Liver (tissue), 9 donors: ENCODE measurements around the gene SLC7A5. TPM values are rescaled to one million over a fixed set of nuclear protein-coding genes. Genes with fewer than 3 reads are reported as not detected.
"Not testable (repeated sequence)": the region's sequence is repeated elsewhere in the genome, so short reads cannot be mapped to it uniquely, and the experiment has no call there.

ENCODE experiments used
- DNase-seq: peaks from one replicate; pipeline ENCODE4 v3.0.0-alpha.2; 2017; ENCODE audit warnings: low spot score
- H3K27ac ChIP-seq, 2 donors: one replicate each; pipeline ENCODE4 v1.7.0; 2013; ENCODE audit warnings: inconsistent platforms in 2 of 2, low read length in 2 of 2, control low read depth in 1 of 2, low read depth in 1 of 2, mild to moderate bottlenecking in 1 of 2
- H3K27me3 ChIP-seq, 4 donors: one replicate each; pipeline versions ENCODE4 v1.6.1 to v1.7.0; 2013; ENCODE audit warnings: low read length in 3 of 4, inconsistent platforms in 1 of 4, mild to moderate bottlenecking in 1 of 4, moderate library complexity in 1 of 4; ENCODE audit not compliant: control insufficient read depth in 4 of 4, insufficient read depth in 4 of 4
- H3K36me3 ChIP-seq, 4 donors: one replicate each; pipeline versions ENCODE4 v1.6.1 to v1.7.0; 2013; ENCODE audit warnings: low read length in 3 of 4, mild to moderate bottlenecking in 3 of 4, low read depth in 1 of 4, moderate library complexity in 1 of 4; ENCODE audit not compliant: control insufficient read depth in 4 of 4, insufficient read depth in 3 of 4
- H3K4me1 ChIP-seq, 4 donors: one replicate each; pipeline versions ENCODE4 v1.6.1 to v1.7.0; 2013; ENCODE audit warnings: low read length in 3 of 4, mild to moderate bottlenecking in 3 of 4, moderate library complexity in 1 of 4; ENCODE audit not compliant: control insufficient read depth in 4 of 4, insufficient read depth in 4 of 4
- H3K4me3 ChIP-seq, 3 donors: one replicate each; pipeline versions ENCODE4 v1.6.1 to v1.7.0; 2013; ENCODE audit warnings: low read length in 3 of 3, control low read depth in 1 of 3, low read depth in 1 of 3, mild to moderate bottlenecking in 1 of 3
- H3K9ac ChIP-seq, 2 donors: one replicate each; pipeline ENCODE4 v1.7.0; 2013; ENCODE audit warnings: low read length in 2 of 2, mild to moderate bottlenecking in 2 of 2, moderate library complexity in 2 of 2, control low read depth in 1 of 2, low read depth in 1 of 2
- H3K9me3 ChIP-seq, 4 donors: one replicate each; pipeline versions ENCODE4 v1.6.1 to v1.7.0; 2013; ENCODE audit warnings: low read length in 3 of 4; ENCODE audit not compliant: control insufficient read depth in 4 of 4
- EGR1 ChIP-seq, 2 donors: IDR thresholded peaks; 2 replicates each; pipeline ENCODE4 v1.6.1; 2016 to 2018; ENCODE audit warnings: antibody characterized with exemption in 2 of 2, low read depth in 2 of 2
- FOXA1 ChIP-seq: IDR thresholded peaks from 2 replicates; pipeline ENCODE4 v1.6.1; 2016; ENCODE audit warnings: antibody characterized with exemption
- FOXA2 ChIP-seq: IDR thresholded peaks from 2 replicates; pipeline ENCODE4 v1.6.1; 2016; ENCODE audit warnings: antibody characterized with exemption
- GABPA ChIP-seq, 2 donors: IDR thresholded peaks in 1 of 2; conservative IDR thresholded peaks in 1 of 2; 2 replicates each; pipeline ENCODE4 v1.6.1; 2016; ENCODE audit warnings: antibody characterized with exemption in 2 of 2, mild to moderate bottlenecking in 1 of 2, moderate library complexity in 1 of 2
- HNF4A ChIP-seq, 2 donors: conservative IDR thresholded peaks; 2 replicates each; pipeline ENCODE4 v1.6.1; 2016; ENCODE audit warnings: antibody characterized with exemption in 2 of 2, mild to moderate bottlenecking in 2 of 2
- HNF4G ChIP-seq: IDR thresholded peaks from 2 replicates; pipeline ENCODE4 v1.6.1; 2016; ENCODE audit warnings: antibody characterized with exemption
- JUND ChIP-seq, 2 donors: IDR thresholded peaks; 2 replicates each; pipeline ENCODE4 v1.6.1; 2016; ENCODE audit warnings: antibody characterized with exemption in 2 of 2
- NR2F2 ChIP-seq: IDR thresholded peaks from 2 replicates; pipeline ENCODE4 v1.6.1; 2016; ENCODE audit warnings: antibody characterized with exemption
- RAD21 ChIP-seq, 2 donors: IDR thresholded peaks; 2 replicates each; pipeline ENCODE4 v1.6.1; 2016; ENCODE audit warnings: antibody characterized with exemption in 2 of 2, mild to moderate bottlenecking in 2 of 2
- RXRA ChIP-seq, 2 donors: IDR thresholded peaks; 2 replicates each; pipeline ENCODE4 v1.6.1; 2017 to 2018; ENCODE audit warnings: antibody characterized with exemption in 2 of 2, mild to moderate bottlenecking in 1 of 2
- SP1 ChIP-seq: IDR thresholded peaks from 2 replicates; pipeline ENCODE4 v1.6.1; 2018; ENCODE audit warnings: antibody characterized with exemption, mild to moderate bottlenecking
- TAF1 ChIP-seq: conservative IDR thresholded peaks from 2 replicates; pipeline ENCODE4 v1.6.1; 2016; ENCODE audit warnings: antibody characterized with exemption, mild to moderate bottlenecking
- YY1 ChIP-seq: IDR thresholded peaks from 2 replicates; pipeline ENCODE4 v1.6.1; 2016; ENCODE audit warnings: antibody characterized with exemption, mild to moderate bottlenecking
- WGBS: extraction: QIAGEN DNeasy Blood & Tissue Kit; methylation state at CpG from one replicate; pipeline ENCODE4 v1.1.7; 2013; 5-methylcytosine and 5-hydroxymethylcytosine counted together
- polyA plus RNA-seq, 2 donors: library from polyadenylated mRNA; stranded (reverse) in 1 of 2; unstranded in 1 of 2; fragments of 200-250 nt in 1 of 2; fragments of >200 nt in 1 of 2; fragmentation: Nextera tagmentation in 1 of 2; extraction: Ambion mirVana in 1 of 2; gene quantifications; one replicate each; pipeline versions ENCODE4 v1.2.1 to v1.2.3, GENCODE V29; 2013 to 2015
- total RNA-seq, 2 donors: library from RNA; depleted of rRNA; stranded (reverse); fragments of >200 nt; gene quantifications; one replicate each; pipeline ENCODE4 v1.2.3, GENCODE V29; 2014
- TF ChIP-seq, protein P1 (sequence below): fragments of 150-350 bp; IDR thresholded peaks from 2 replicates; pipeline ENCODE4 v1.5.1; 2017; ENCODE audit warnings: improper control_type of control experiment, low read depth, low read length; ENCODE audit not compliant: missing input control
- TF ChIP-seq, protein P2 (sequence below): IDR thresholded peaks from 2 replicates; pipeline ENCODE4 v1.6.1; 2016; ENCODE audit warnings: antibody characterized with exemption
- TF ChIP-seq, protein P3 (sequence below): IDR thresholded peaks from 2 replicates; pipeline ENCODE4 v1.6.1; 2016; ENCODE audit warnings: antibody characterized with exemption
- TF ChIP-seq, protein P4 (sequence below): IDR thresholded peaks from 2 replicates; pipeline ENCODE4 v1.6.1; 2016; ENCODE audit warnings: antibody characterized with exemption, mild to moderate bottlenecking
- donor health status: healthy.
- donor health status: healthy.
- donor health status: healthy.
- donor health status: healthy.
- donor health status: healthy.

SLC7A5 gene
- total and polyA plus RNA-seq, 4 donors, result 4.5 to 66.0 (median 10.6) TPM

DNA sequence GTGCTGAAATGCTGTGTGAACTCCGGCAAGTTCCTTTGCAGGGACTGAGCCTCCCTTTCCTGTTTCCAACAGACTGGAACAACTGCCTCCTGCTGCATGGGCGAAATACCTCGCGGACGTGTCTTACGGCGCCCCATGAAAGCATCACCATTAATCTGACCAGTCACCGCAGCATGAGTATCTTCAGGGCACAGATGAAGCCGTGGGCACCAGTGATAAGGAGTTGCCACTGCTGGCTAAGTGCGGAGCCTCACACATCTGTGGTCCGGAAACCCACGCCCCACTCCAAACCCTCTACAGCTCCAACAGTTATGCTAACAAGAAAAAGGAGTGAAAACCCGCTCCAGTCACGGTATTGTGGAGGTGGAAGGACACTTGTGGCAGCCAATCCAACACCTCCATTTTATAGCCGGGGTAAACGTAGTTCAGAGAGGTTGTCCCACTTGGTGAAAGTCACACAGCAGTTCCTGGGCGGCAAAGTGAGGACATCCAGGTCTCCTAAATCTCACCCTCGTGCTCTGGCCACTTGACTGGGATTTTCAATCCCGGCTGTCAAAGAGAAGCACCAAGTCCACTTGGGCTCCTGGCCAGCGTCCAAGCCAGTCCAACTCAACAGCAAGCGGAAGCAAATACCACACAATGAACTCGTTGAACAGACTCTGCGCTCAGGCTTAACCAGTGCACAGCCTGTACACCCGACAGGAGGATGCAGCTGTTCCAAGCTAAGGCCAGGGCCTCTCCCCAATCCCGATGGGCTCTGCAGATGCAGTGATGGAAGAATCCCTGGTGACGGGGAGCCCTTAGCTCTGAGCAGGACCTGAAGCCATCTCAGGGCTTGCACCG lies 10.9 kb downstream of the SLC7A5 start:
- H3K4me3 ChIP-seq, H3K9ac ChIP-seq, H3K9me3 ChIP-seq, H3K27me3 ChIP-seq, H3K36me3 ChIP-seq: not testable (repeated sequence)
- peak; percentile 24 for TF ChIP-seq SP1
- TF ChIP-seq HNF4A (conservative IDR thresholded peaks at IDR 0.05), result peak; percentile 22 to 25
- peak; percentile 81 for DNase-seq
- Histone ChIP-seq H3K4me1 (peaks cover under 1 to 18% (median 12%) of the 10 kb centered on the region in 4 donors), H3K27ac (peak overlapping the region in 1 of 2 donors; percentile 54)
- 79% methylated on average over 27 of the region's 27 CpGs for WGBS

DNA sequence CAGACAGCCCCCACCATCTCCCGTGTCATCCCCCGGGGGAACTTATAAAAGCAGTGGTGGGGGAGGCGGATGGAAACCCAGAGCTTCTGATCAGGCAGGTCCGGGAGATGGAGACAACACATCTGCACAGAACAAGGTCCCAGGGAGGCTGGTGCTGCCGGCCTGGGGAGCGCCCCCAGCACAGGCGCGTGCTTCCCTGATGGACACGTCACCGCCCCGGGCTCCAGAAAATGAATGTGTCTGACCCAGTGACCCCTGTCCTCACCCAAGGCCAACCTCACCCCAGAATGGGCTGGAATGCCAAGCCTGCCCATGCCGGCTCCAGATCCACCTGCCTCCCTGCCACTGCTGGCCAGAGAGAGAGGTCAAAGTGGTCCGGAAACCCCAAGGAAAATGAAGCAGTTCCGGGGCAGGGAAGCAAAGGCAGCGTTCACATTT lies 12.5 kb downstream of the SLC7A5 start:
- peak overlapping the region in 1 of 2 donors; percentile 66 for H3K27ac ChIP-seq
- no peaks in the 10 kb centered on the region for H3K9me3 ChIP-seq
- no peaks in the 10 kb centered on the region for H3K27me3 ChIP-seq
- no peak overlapping the region for H3K4me3 ChIP-seq
- H3K4me1 ChIP-seq, result peaks cover 7 to 26% (median 24%) of the 10 kb centered on the region in 4 donors
- DNase-seq, result no peak
- 83% methylated on average over 15 of the region's 15 CpGs for WGBS
- TF ChIP-seq RXRA (IDR thresholded peaks at IDR 0.05) (no peak), NR2F2 (no peak), HNF4A (conservative IDR thresholded peaks at IDR 0.05) (no peak), YY1 (no peak), EGR1 (IDR thresholded peaks at IDR 0.05; ENCODE audit: low read depth in 2 of 2) (no peak), TAF1 (no peak), FOXA2 (no peak), SP1 (no peak), JUND (IDR thresholded peaks at IDR 0.05) (no peak), FOXA1 (no peak), RAD21 (IDR thresholded peaks at IDR 0.05) (no peak), HNF4G (no peak), GABPA (IDR thresholded peaks at IDR 0.05 in 1 of 2, conservative IDR thresholded peaks at IDR 0.05 in 1 of 2) (no peak)
- TF ChIP-seq, protein P1, sequence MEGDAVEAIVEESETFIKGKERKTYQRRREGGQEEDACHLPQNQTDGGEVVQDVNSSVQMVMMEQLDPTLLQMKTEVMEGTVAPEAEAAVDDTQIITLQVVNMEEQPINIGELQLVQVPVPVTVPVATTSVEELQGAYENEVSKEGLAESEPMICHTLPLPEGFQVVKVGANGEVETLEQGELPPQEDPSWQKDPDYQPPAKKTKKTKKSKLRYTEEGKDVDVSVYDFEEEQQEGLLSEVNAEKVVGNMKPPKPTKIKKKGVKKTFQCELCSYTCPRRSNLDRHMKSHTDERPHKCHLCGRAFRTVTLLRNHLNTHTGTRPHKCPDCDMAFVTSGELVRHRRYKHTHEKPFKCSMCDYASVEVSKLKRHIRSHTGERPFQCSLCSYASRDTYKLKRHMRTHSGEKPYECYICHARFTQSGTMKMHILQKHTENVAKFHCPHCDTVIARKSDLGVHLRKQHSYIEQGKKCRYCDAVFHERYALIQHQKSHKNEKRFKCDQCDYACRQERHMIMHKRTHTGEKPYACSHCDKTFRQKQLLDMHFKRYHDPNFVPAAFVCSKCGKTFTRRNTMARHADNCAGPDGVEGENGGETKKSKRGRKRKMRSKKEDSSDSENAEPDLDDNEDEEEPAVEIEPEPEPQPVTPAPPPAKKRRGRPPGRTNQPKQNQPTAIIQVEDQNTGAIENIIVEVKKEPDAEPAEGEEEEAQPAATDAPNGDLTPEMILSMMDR, result no peak
- TF ChIP-seq, protein P2, sequence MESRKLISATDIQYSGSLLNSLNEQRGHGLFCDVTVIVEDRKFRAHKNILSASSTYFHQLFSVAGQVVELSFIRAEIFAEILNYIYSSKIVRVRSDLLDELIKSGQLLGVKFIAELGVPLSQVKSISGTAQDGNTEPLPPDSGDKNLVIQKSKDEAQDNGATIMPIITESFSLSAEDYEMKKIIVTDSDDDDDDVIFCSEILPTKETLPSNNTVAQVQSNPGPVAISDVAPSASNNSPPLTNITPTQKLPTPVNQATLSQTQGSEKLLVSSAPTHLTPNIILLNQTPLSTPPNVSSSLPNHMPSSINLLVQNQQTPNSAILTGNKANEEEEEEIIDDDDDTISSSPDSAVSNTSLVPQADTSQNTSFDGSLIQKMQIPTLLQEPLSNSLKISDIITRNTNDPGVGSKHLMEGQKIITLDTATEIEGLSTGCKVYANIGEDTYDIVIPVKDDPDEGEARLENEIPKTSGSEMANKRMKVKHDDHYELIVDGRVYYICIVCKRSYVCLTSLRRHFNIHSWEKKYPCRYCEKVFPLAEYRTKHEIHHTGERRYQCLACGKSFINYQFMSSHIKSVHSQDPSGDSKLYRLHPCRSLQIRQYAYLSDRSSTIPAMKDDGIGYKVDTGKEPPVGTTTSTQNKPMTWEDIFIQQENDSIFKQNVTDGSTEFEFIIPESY, result no peak
- TF ChIP-seq, protein P3, sequence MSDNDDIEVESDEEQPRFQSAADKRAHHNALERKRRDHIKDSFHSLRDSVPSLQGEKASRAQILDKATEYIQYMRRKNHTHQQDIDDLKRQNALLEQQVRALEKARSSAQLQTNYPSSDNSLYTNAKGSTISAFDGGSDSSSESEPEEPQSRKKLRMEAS, result no peak
- TF ChIP-seq, protein P4, sequence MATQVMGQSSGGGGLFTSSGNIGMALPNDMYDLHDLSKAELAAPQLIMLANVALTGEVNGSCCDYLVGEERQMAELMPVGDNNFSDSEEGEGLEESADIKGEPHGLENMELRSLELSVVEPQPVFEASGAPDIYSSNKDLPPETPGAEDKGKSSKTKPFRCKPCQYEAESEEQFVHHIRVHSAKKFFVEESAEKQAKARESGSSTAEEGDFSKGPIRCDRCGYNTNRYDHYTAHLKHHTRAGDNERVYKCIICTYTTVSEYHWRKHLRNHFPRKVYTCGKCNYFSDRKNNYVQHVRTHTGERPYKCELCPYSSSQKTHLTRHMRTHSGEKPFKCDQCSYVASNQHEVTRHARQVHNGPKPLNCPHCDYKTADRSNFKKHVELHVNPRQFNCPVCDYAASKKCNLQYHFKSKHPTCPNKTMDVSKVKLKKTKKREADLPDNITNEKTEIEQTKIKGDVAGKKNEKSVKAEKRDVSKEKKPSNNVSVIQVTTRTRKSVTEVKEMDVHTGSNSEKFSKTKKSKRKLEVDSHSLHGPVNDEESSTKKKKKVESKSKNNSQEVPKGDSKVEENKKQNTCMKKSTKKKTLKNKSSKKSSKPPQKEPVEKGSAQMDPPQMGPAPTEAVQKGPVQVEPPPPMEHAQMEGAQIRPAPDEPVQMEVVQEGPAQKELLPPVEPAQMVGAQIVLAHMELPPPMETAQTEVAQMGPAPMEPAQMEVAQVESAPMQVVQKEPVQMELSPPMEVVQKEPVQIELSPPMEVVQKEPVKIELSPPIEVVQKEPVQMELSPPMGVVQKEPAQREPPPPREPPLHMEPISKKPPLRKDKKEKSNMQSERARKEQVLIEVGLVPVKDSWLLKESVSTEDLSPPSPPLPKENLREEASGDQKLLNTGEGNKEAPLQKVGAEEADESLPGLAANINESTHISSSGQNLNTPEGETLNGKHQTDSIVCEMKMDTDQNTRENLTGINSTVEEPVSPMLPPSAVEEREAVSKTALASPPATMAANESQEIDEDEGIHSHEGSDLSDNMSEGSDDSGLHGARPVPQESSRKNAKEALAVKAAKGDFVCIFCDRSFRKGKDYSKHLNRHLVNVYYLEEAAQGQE, result no peak
- no peak overlapping the region for H3K9ac ChIP-seq
- no peaks in the 10 kb centered on the region for H3K36me3 ChIP-seq
